Measurements from ENCODE around the gene RALGAPA1.

DNA sequence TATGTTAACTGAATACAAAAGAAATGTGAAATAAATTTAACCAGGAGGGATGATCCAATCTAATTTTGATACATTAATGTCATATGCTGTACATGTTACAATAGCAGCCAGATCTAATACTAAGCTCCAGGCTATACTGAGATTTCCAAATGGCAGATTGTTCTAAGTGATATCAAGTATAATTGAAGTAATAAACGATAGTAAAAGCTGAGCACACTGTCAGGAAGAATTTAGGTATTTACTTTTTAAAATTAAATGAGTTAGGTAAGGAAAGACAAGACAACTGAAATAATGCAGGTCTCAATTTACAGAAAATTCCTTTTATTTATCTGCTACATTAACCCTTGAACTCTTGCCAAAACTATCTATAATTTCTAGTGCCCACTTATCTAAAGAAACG lies 235.2 kb downstream of the RALGAPA1 start:
- TF ChIP-seq, protein P1, sequence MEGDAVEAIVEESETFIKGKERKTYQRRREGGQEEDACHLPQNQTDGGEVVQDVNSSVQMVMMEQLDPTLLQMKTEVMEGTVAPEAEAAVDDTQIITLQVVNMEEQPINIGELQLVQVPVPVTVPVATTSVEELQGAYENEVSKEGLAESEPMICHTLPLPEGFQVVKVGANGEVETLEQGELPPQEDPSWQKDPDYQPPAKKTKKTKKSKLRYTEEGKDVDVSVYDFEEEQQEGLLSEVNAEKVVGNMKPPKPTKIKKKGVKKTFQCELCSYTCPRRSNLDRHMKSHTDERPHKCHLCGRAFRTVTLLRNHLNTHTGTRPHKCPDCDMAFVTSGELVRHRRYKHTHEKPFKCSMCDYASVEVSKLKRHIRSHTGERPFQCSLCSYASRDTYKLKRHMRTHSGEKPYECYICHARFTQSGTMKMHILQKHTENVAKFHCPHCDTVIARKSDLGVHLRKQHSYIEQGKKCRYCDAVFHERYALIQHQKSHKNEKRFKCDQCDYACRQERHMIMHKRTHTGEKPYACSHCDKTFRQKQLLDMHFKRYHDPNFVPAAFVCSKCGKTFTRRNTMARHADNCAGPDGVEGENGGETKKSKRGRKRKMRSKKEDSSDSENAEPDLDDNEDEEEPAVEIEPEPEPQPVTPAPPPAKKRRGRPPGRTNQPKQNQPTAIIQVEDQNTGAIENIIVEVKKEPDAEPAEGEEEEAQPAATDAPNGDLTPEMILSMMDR (IDR thresholded peaks at IDR 0.05): no peak
- no peak for TF ChIP-seq EZH2 (IDR thresholded peaks at IDR 0.05; ENCODE audit: borderline replicate concordance, insufficient read depth, low read depth, low read length, poor library complexity, severe bottlenecking)
